ENCODE data around the gene CBX8. TPM values are rescaled to one million over a fixed set of nuclear protein-coding genes. Genes with fewer than 3 reads are reported as not detected.

Gene CBX8
- total RNA-seq, 2 donors from 2014 or later = 0.71 to 7.4 TPM

DNA sequence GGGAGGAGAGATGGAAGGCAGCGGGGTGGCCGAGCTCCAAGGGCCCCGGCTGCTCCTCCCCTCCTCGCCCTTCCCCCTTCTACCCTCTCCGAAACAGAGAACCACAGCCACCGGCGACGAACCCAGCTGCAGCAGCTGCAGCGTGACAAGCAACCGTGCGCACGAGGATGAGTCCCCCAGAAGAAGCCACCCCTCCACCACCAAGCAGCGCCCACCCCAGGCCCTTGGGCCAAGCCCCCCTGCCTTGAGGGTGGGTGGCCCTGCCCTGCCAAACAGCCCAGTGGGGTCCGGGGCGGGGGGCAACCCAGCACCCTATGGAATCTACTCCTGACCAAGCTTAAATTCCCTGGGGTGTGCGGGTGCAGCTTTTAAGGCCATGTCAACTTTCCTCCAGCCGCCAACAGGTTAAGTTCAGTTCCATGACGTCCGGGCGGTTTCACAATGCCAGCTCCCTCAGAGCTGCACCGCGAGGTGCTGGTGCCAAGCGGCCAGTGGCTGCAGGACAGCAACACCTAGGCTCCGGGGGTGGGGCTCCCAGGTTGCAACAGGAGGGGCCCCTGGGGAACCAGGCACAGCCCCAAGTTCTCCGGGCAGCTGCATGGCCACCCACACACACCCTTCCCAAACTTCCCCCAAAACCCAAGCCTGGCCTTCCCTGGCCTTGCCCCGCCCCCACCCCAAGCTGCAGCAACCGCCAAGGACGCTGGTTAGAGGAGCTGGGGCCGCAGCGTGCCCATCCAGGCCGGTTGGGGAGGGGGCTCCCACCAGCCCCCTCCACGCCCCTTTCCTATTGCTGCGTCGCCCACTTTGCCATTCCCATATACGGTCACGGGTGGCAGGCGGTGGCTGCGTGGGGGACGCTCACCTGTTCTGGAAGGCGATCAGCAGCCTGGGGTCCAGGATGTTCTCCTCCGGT lies 40.4 kb upstream of the CBX8 start:
- peak overlapping the region; percentile 90 for H3K4me3 ChIP-seq
- TF ChIP-seq CTCF (IDR thresholded peaks at IDR 0.05) = no peak
- peaks cover 17% of the 10 kb centered on the region for H3K27me3 ChIP-seq (replicated peaks; ENCODE audit: insufficient read depth)
- peaks cover 19% of the 10 kb centered on the region for H3K36me3 ChIP-seq
- no peak overlapping the region for H3K27ac ChIP-seq
- H3K4me1 ChIP-seq (ENCODE audit: control insufficient read depth in 1 of 2, low read depth in 2 of 2) = peaks cover 39 to 54% of the 10 kb centered on the region in 2 donors
- ATAC-seq (ENCODE audit: insufficient number of reproducible peaks, low FRiP score, low read depth) (no peak), DNase-seq (ENCODE audit: low spot score) (no peak)
- H3K9me3 ChIP-seq = no peaks in the 10 kb centered on the region

GRCh38 chr17:79836510-79836971 lies 39.7 kb upstream of the CBX8 start:
- Histone ChIP-seq H3K36me3 (peaks cover 19% of the 10 kb centered on the region), H3K9me3 (no peaks in the 10 kb centered on the region), H3K4me3 (peak overlapping the region; percentile 90), H3K27me3 (replicated peaks; ENCODE audit: insufficient read depth) (peaks cover 10% of the 10 kb centered on the region), H3K4me1 (ENCODE audit: control insufficient read depth in 1 of 2, low read depth in 2 of 2) (peaks cover 44 to 55% of the 10 kb centered on the region in 2 donors), H3K27ac (no peak overlapping the region)
- ATAC-seq (ENCODE audit: insufficient number of reproducible peaks, low FRiP score, low read depth) (no peak), DNase-seq (ENCODE audit: low spot score) (no peak)
- no peak for TF ChIP-seq CTCF (IDR thresholded peaks at IDR 0.05)

GRCh38 chr17:79835953-79836509 lies 39.2 kb upstream of the CBX8 start:
- TF ChIP-seq CTCF (IDR thresholded peaks at IDR 0.05) = no peak
- H3K27ac ChIP-seq = no peak overlapping the region
- H3K27me3 ChIP-seq (replicated peaks; ENCODE audit: insufficient read depth) = peaks cover 5% of the 10 kb centered on the region
- no peak for ATAC-seq (ENCODE audit: insufficient number of reproducible peaks, low FRiP score, low read depth)
- no peak overlapping the region for H3K4me3 ChIP-seq
- DNase-seq (ENCODE audit: low spot score) = no peak
- peaks cover 19% of the 10 kb centered on the region for H3K36me3 ChIP-seq
- no peaks in the 10 kb centered on the region for H3K9me3 ChIP-seq
- H3K4me1 ChIP-seq (ENCODE audit: control insufficient read depth in 1 of 2, low read depth in 2 of 2) = peaks cover 44 to 55% of the 10 kb centered on the region in 2 donors

DNA sequence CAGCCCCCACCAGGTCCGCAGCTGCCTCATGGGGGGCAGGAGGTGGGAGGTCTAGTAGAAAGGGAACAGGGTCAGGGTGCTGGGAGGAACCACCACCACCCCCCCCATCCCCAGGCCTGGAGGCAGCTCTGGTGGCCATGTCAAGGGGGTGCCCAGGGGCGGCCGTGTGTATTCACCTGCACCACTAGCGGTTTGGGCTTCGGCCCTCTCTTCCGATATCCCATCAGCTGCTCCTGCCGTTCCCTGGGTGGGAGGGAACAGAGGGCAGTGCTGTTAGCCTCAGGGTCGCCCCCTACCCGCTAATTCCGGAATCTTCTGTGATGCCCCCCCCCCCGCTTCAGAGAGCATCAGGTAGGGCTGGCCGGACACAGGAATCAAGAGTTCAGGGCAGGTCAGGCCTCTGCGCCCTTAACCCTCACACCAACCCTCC lies 38.6 kb upstream of the CBX8 start:
- Histone ChIP-seq H3K36me3 (peaks cover 19% of the 10 kb centered on the region), H3K9me3 (no peaks in the 10 kb centered on the region), H3K27ac (no peak overlapping the region), H3K27me3 (replicated peaks; ENCODE audit: insufficient read depth) (peaks cover 3% of the 10 kb centered on the region), H3K4me3 (no peak overlapping the region), H3K4me1 (ENCODE audit: control insufficient read depth in 1 of 2, low read depth in 2 of 2) (peaks cover 39 to 50% of the 10 kb centered on the region in 2 donors)
- DNase-seq (ENCODE audit: low spot score) (no peak), ATAC-seq (ENCODE audit: insufficient number of reproducible peaks, low FRiP score, low read depth) (no peak)
- no peak for TF ChIP-seq CTCF (IDR thresholded peaks at IDR 0.05)

Measured in thoracic aorta (tissue), 2 donors.